Vagina (tissue), 2 donors: ENCODE data around the gene CDC42SE1. TPM values are rescaled to one million over a fixed set of nuclear protein-coding genes. Genes with fewer than 3 reads are reported as not detected.
A peak's percentile ranks its signal among the peaks of the same experiment; 100 is the strongest.

Experiments used
- DNase-seq, 2 donors: peaks; one replicate each; pipeline ENCODE4 v3.0.0-alpha.2; 2017; ENCODE audit errors: extremely low spot score in 2 of 2
- H3K27ac ChIP-seq: fragments of 200-600 bp; sonication (generic); one replicate; pipeline ENCODE4 v1.5.1; 2019
- H3K27me3 ChIP-seq: fragments of 200-600 bp; sonication (generic); one replicate; pipeline ENCODE4 v1.5.1; 2019
- H3K36me3 ChIP-seq, 2 donors: fragments of 200-600 bp; sonication (generic); one replicate each; pipeline ENCODE4 v1.5.1; 2017 to 2019
- H3K4me1 ChIP-seq: fragments of 200-600 bp; sonication (generic); one replicate; pipeline ENCODE4 v1.5.1; 2019
- H3K4me3 ChIP-seq, 2 donors: fragments of 200-600 bp; sonication (generic); 1 replicate in 1 of 2; 2 replicates in 1 of 2; pipeline ENCODE4 v1.5.1; 2016 to 2019
- H3K9me3 ChIP-seq: fragments of 200-600 bp; sonication (generic); one replicate; pipeline ENCODE4 v1.5.1; 2019
- POLR2A ChIP-seq, 2 donors: fragments of 450-650 bp; IDR thresholded peaks; one replicate each; pipeline ENCODE4 v1.6.1; 2017; ENCODE audit warnings: antibody characterized with exemption in 2 of 2, mild to moderate bottlenecking in 2 of 2, moderate library complexity in 2 of 2
- POLR2AphosphoS5 ChIP-seq, 2 donors: sonication (generic); formaldehyde crosslinking; IDR thresholded peaks; one replicate each; pipeline ENCODE4 v1.9.0; 2017; ENCODE audit warnings: antibody characterized with exemption in 2 of 2, mild to moderate bottlenecking in 2 of 2, low read depth in 1 of 2; ENCODE audit not compliant: insufficient read depth in 1 of 2
- intact Hi-C: fragments of 100-400 bp; cut with DNase I; formaldehyde crosslinking; loops from one replicate; pipeline ENCODE4 v1.15.1; 2023
- total RNA-seq: library from RNA; depleted of rRNA; stranded (reverse); fragments of >200 nt; gene quantifications from one replicate; pipeline ENCODE4 v1.2.3, GENCODE V29; 2016
- TF ChIP-seq, protein P1 (sequence below), 3 experiments: fragments of 450-650 bp in 2 of 3; fragments of 200-600 bp in 1 of 3; sonication (generic) in 1 of 3; IDR thresholded peaks; one replicate each; pipeline ENCODE4 v1.5.1; 2017 to 2019; ENCODE audit warnings: antibody characterized with exemption in 3 of 3, mild to moderate bottlenecking in 2 of 3, moderate library complexity in 2 of 3

CDC42SE1 gene
- total RNA-seq, 1 donor from 2014 or later, result 89.1 TPM

DNA sequence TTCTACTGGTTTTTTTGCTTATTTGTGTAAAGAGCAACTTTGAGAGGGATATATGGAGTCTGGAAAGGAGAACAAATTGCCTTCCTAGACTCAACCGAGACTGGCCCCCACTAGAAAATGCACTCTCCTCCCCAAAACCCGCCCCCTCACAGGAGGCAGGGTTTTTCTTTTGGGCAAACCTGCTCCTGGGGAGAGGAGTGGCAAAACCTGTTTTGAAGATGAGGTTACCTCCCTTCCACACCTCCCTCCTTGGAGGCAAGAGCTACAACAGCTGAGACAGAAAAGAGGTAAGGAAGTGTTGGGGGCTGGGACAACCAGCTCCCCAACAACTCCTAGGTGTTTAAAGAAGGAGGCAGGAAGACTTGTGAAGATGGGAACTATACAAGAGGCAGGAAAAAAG is 23.1 kb downstream of the CDC42SE1 start, which contains the start of gene BNIPL:
Gene BNIPL (plus strand): TSS at position 231 of the 400 bp plus-strand sequence. CDS start 140 bp downstream, at position 371.
- peak within 1 kb of the TSS; percentile 24 for H3K27ac ChIP-seq
- no peaks in the 10 kb centered on the region for H3K4me1 ChIP-seq
- no peaks in the 10 kb centered on the region for H3K9me3 ChIP-seq
- peak in 1 of 2 donors; percentile 49 for TF ChIP-seq POLR2AphosphoS5 (IDR thresholded peaks at IDR 0.05; ENCODE audit: insufficient read depth in 1 of 2, low read depth in 1 of 2)
- TF ChIP-seq, protein P1, sequence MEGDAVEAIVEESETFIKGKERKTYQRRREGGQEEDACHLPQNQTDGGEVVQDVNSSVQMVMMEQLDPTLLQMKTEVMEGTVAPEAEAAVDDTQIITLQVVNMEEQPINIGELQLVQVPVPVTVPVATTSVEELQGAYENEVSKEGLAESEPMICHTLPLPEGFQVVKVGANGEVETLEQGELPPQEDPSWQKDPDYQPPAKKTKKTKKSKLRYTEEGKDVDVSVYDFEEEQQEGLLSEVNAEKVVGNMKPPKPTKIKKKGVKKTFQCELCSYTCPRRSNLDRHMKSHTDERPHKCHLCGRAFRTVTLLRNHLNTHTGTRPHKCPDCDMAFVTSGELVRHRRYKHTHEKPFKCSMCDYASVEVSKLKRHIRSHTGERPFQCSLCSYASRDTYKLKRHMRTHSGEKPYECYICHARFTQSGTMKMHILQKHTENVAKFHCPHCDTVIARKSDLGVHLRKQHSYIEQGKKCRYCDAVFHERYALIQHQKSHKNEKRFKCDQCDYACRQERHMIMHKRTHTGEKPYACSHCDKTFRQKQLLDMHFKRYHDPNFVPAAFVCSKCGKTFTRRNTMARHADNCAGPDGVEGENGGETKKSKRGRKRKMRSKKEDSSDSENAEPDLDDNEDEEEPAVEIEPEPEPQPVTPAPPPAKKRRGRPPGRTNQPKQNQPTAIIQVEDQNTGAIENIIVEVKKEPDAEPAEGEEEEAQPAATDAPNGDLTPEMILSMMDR (IDR thresholded peaks at IDR 0.05), result no peak
- TF ChIP-seq POLR2A (IDR thresholded peaks at IDR 0.05), result no peak
- no peaks in the 10 kb centered on the region for H3K27me3 ChIP-seq
- intact Hi-C loops, result no loop called here
- H3K36me3 ChIP-seq, result peaks cover 0 to 22% of the 10 kb centered on the region in 2 donors
- no peak for DNase-seq
- peak within 1 kb of the TSS in 1 of 2 donors; percentile 24 for H3K4me3 ChIP-seq

DNA sequence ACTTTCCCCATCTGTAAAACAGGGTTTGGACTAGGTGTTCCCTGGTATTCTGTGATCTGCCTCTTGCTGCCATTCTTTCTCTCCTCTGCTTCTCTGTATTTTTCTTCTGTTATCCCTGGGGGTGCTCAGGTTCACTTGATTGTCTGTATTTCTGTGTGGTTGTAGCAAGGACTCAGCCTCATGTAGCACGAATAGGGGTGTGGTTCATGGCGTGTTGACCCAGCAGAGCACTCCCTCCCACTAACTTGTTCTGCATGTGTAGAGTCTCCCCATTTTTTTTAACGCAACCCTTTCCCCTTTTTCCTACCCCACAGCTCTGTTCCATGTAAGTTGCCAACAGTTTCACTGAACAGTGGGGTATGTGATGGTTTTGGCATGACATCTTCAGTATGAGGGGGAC is 24.3 kb downstream of the CDC42SE1 start:
- Histone ChIP-seq H3K36me3 (peaks cover 0 to 33% of the 10 kb centered on the region in 2 donors), H3K9me3 (no peaks in the 10 kb centered on the region), H3K27ac (no peak overlapping the region), H3K27me3 (no peaks in the 10 kb centered on the region), H3K4me1 (no peaks in the 10 kb centered on the region), H3K4me3 (no peak overlapping the region)
- intact Hi-C loops, result no loop called here
- TF ChIP-seq, protein P1 (IDR thresholded peaks at IDR 0.05), result no peak
- no peak for TF ChIP-seq POLR2AphosphoS5 (IDR thresholded peaks at IDR 0.05; ENCODE audit: insufficient read depth in 1 of 2, low read depth in 1 of 2)
- TF ChIP-seq POLR2A (IDR thresholded peaks at IDR 0.05), result no peak
- DNase-seq, result no peak

DNA sequence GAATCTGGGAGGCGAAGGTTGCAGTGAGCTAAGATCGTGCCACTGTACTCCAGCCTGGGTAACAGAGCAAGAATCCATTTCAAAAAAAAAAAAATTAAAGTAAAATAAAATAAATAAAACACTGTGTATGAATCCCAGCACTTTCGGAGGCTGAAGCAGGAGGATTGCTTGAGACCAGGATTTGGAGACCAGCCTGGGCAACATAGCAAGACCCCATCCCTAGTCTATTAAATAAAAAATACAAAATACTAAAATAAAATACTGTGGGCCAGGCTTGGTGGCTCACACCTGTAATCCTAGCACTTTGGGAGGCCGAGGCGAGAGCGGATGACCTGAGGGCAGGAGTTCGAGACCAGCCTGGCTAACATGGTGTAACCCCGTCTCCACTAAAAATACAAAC is 27.3 kb downstream of the CDC42SE1 start:
- no peaks in the 10 kb centered on the region for H3K27me3 ChIP-seq
- H3K36me3 ChIP-seq, result peaks cover 0 to 42% of the 10 kb centered on the region in 2 donors
- no peaks in the 10 kb centered on the region for H3K9me3 ChIP-seq

DNA sequence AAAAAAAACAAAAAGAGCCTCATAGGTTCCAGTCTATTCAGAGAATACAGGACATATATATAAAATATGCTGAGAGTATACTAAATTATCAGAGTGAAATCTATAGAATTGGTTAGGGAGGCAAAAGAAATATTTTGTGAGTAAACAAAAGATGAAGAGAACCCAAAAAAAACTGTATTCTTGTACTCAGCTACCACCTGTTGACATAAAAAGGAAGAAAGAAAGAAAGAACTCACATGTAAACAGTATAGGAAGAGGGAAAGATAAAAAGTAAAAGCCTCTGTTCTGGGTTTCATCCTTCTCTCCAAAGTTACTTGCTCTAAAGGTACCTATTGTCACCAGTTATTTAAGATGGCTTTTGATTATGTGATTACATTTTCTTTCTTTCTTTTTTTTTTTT is 33.0 kb downstream of the CDC42SE1 start:
- Histone ChIP-seq H3K27me3 (no peaks in the 10 kb centered on the region), H3K36me3 (peaks cover 0 to 43% of the 10 kb centered on the region in 2 donors), H3K27ac (no peak overlapping the region), H3K4me1 (peaks cover 9% of the 10 kb centered on the region), H3K4me3 (no peak overlapping the region), H3K9me3 (no peaks in the 10 kb centered on the region)
- intact Hi-C loops, result loop anchor here (5.0 kb wide), 1 partner anchor 131 kb away; the partner anchor contains the start of gene TNFAIP8L2
- DNase-seq, result no peak
- TF ChIP-seq, protein P1 (IDR thresholded peaks at IDR 0.05), result no peak
- no peak for TF ChIP-seq POLR2A (IDR thresholded peaks at IDR 0.05)
- no peak for TF ChIP-seq POLR2AphosphoS5 (IDR thresholded peaks at IDR 0.05; ENCODE audit: insufficient read depth in 1 of 2, low read depth in 1 of 2)

More for the DNA sequence above, 27.3 kb downstream of the CDC42SE1 start:
- DNase-seq, result no peak
- Histone ChIP-seq H3K27ac (no peak overlapping the region), H3K4me1 (no peaks in the 10 kb centered on the region), H3K4me3 (no peak overlapping the region)
- intact Hi-C loops, result no loop called here
- TF ChIP-seq, protein P1 (IDR thresholded peaks at IDR 0.05), result no peak
- TF ChIP-seq POLR2A (IDR thresholded peaks at IDR 0.05) (no peak), POLR2AphosphoS5 (IDR thresholded peaks at IDR 0.05; ENCODE audit: insufficient read depth in 1 of 2, low read depth in 1 of 2) (no peak)

DNA sequence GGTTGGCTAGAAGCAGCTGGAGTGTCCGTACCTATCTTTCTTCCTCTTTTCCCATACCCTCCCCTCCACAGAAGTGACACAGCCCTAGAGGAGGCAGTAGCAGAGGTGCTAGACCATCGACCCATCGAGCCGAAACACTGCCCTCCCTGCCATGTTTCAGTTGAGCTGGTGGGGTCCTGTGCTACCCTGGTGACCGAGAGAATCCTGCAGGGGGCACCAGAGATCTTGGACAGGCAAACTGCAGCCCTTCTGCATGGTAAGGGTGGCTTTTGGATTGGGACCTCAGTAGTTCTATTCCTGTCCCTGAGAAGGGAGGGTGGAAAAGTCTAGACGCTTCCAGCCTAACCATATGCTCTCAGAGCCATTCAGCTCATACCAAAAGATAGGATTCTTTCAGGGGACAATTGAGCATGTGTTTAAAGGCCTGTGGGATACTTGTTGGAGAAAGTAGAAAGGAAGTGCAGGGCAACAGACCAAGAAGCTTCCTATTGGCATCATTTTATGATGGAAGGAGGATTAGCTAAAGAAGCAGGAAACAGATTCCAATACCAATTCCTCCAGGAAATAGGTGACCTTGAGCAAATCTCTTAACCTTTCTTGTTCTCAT is 34.8 kb downstream of the CDC42SE1 start:
- intact Hi-C loops, result loop anchor here (5.0 kb wide), 1 partner anchor 133 kb away; the partner anchor contains the start of gene TNFAIP8L2
- no peak for DNase-seq
- peak overlapping the region; percentile 23 for H3K27ac ChIP-seq

More for the DNA sequence above, 34.8 kb downstream of the CDC42SE1 start:
- Histone ChIP-seq H3K4me1 (peaks cover 9% of the 10 kb centered on the region), H3K27me3 (no peaks in the 10 kb centered on the region), H3K36me3 (peaks cover 0 to 32% of the 10 kb centered on the region in 2 donors), H3K4me3 (no peak overlapping the region), H3K9me3 (no peaks in the 10 kb centered on the region)
- TF ChIP-seq, protein P1 (IDR thresholded peaks at IDR 0.05), result peak; percentile 23 to 70 (median 68)
- TF ChIP-seq POLR2A (IDR thresholded peaks at IDR 0.05), result no peak
